GM19025 (cell line): ENCODE data around the gene DMRTA2.
"Not testable (repeated sequence)": the region's sequence is repeated elsewhere in the genome, so short reads cannot be mapped to it uniquely, and the experiment has no call there.

Experiments
- ATAC-seq: cut with Tn5 transposase; IDR thresholded peaks from one replicate; pipeline ENCODE4 v1.9.1; 2021; ENCODE audit warnings: mild to moderate bottlenecking, low read depth, moderate library complexity; ENCODE audit not compliant: unreplicated experiment

The DMRTA2 gene

DNA sequence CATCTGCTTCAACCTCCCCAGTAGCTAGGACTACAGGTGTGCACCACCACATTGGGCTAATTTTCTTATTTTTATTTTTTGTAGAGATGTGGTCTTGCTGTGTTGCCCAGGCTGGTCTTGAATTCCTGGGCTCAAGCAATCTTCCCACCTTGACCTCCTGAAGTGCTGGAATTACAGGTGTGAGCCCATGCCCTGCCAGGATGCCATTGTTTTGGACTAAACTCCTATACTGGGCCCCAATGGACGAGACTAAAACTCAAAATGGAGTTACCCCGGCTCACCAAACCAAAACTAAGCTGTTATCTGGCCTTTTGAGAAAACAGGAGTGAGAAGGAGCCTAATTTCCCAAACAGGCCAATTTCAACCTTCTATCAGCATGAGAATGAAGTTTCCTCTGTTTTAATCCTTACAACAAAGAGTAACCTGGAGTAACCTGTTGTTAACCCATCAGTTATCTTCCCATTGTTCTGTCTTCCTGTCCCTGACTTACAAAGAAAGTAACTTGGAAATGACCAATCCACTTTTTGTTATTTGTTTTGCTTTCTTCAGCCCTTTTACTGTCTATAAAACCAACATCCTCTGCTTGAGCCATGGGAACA, 29.6 kb downstream of the DMRTA2 start:
- ATAC-seq = no peak

DNA sequence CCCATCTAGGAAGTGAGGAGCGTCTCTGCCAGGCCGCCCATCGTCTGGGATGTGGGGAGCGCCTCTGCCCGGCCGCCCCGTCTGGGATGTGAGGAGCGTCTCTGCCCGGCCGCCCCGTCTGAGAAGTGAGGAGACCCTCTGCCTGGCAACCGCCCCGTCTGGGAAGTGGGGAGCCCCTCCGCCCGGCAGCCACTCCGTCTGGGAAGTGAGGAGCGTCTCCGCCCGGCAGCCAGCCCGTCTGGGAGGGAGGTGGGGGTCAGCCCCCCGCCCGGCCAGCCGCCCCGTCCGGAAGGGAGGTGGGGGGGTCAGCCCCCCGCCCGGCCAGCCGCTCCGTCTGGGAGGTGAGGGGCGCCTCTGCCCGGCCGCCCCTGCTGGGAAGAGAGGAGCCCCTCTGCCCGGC, 41.7 kb downstream of the DMRTA2 start:
- ATAC-seq = not testable (repeated sequence)

DNA sequence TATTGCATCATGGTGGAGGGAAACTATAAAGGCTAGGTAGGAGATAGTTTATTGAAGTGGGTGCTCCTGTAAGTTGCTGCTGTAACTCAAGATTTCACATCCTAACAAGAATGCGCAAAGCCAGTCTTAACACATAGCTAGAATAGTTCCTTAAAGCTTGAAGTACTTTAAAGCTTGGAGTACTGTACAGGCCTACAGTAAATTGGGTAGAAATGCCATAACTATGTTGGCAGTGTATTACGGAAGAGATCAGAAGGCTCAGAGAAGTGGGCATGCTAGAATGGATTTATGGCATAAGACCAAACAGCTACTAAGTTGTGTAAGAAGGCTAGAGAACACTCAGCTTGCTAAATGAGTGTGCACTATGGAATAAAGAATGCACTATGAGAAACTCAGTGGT, 44.5 kb downstream of the DMRTA2 start:
- ATAC-seq = no peak

DNA sequence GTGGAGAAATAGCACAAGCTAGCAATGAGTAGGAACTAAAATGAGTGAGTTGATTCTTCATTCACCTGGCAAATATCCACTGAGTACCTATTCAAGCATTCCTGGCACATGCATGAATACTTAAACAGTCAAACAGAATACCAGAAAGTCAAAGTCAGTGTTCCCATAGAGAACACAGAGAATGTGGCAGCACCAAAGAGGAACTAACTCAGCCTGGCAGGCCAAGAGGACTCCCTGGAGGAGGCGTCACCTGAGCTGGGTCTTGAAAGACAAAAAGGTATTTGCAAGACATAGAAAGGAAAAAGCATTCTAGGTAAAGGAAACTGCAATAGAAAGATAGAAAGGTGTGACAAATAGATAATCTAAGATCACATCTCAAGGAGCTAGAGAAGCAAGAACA, 49.7 kb downstream of the DMRTA2 start:
- no peak for ATAC-seq

DNA sequence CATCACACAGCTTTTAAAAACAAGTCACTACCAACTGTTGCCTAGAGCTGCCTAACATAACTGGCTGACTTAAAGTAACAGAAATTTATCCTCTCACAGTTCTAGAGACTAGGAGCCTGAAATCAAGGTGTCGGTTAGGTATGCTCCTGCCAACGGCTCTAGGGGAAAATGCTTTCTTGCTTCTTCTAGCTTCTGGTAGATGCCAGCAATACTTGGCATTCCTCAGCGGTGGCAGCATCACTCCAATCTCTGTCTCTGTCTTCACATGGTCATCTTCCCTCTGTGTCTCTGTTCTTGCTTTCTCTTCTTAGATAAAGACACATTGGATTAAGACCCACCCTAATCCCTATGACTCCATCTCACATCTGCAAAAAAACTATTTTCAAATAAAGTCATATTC, 51.5 kb downstream of the DMRTA2 start:
- ATAC-seq = no peak

DNA sequence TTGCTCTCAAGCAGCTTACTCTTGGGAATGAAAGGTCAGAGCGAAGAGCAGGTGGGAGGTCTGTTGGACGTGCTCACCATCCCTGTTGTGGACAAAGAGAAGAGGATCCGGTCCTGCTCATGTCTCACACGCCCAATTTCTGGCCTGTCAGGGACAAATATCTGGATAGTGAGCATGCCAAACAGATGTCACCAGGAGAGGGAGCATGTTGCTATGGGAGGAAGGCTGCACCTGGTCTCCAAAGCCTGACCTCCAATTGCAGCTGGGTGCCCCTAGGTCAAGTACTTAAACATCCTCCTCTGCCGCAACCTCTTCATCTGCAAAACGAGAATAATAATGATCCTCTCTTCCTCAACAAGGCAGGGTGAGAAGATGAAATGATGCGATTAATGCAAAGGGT, 53.4 kb downstream of the DMRTA2 start:
- no peak for ATAC-seq

DNA sequence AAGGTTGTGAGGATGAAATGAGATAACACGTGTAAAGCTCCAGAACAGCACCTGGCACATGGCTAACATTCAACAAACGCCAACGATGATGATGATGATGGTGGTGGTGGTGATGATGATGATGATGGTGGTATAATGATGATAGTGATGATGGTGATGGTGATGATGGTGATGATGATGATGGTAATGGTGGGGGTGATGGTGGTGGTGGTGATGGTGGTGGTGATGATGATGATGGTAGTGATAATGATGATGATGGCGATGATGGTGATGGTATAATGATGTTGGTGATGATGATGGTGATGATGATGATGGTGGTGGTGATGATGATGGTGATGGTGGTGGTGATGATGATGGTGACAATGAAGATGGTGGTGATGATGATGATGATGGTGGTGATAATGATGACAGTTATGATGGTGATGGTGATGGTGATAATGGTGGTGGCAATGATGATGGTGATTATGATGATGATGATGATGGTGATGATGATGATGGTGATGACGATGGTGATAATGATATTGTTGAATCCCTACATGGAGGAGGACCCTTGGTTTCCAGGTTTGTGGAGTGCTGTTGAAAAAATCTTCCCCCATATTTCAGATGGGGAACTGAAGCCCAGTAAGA, 54.1 kb downstream of the DMRTA2 start:
- no peak for ATAC-seq

DNA sequence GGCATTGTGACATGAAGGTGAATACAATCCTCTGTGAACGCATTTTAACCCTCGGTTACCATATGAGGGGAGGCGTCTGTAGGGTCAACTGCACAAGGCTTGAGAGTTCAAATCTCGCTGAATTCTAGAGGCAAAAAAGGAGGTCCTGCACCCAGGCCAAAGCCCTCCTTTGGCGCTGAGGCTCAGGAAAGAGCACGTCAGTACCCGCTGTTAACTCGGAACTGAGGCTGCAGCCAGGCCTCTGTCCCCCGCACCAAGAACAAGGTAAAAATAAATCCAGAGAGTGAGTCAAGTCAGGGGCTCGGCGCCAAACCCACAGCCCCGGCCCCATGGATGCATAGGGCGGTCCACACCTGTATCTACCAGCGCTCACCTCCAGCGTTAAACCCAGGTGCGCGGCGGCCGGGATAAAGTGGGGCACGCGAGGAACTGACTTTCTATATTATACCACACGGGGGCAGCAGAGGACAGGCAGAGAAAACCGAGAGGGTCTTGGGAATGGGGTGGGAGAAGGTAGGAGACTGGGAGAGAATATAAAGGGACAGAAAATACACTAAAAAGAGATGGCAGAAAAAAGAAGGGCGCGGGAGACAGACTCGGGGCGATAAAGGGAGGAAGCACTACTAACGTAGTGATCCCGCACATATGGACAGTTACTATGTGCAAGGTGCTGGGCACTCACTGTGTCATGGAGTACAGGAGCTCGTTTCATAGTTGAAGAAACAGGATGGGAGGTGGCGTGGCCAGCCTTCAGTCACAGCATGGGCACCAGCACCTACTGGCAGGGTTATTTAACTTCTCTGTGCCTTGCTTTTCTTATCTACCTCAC, 54.9 kb downstream of the DMRTA2 start:
- ATAC-seq = no peak
